Right renal cortex interstitium (tissue), 3 donors: ENCODE data around the gene GLYR1. TPM values are rescaled to one million over a fixed set of nuclear protein-coding genes. Genes with fewer than 3 reads are reported as not detected.

Experiments used
- DNase-seq, 3 donors: peaks; one replicate each; pipeline ENCODE4 v3.0.0-alpha.2; 2013; ENCODE audit warnings: low read depth in 3 of 3, low spot score in 2 of 3
- polyA plus RNA-seq, 3 donors: library from polyadenylated mRNA; unstranded; fragments of 120-200 nt; gene quantifications; one replicate each; pipeline ENCODE4 v1.2.1, GENCODE V29; 2013; ENCODE audit not compliant: insufficient read length in 3 of 3

The GLYR1 gene
- polyA plus RNA-seq, 3 donors: 130 to 138 (median 134) TPM

- DNase-seq: no peak
Measured at GRCh38 chr16:4813251-4814003, 33.7 kb downstream of the GLYR1 start.

- DNase-seq: no peak
Measured at GRCh38 chr16:4811773-4812172, 35.3 kb downstream of the GLYR1 start.

- DNase-seq: no peak
Measured at GRCh38 chr16:4811242-4811641, 35.8 kb downstream of the GLYR1 start.

- no peak for DNase-seq
Measured at GRCh38 chr16:4806280-4806679, 40.8 kb downstream of the GLYR1 start.

- DNase-seq: no peak
Measured at GRCh38 chr16:4805231-4805630, 41.9 kb downstream of the GLYR1 start.

- no peak for DNase-seq
Measured at GRCh38 chr16:4803898-4804762, 43.0 kb downstream of the GLYR1 start.

GRCh38 chr16:4803401-4803844, 43.7 kb downstream of the GLYR1 start:
- no peak for DNase-seq

- DNase-seq: peak; percentile 70 to 86 (median 78)
Measured at GRCh38 chr16:4802659-4803287, 44.3 kb downstream of the GLYR1 start.

- peak; percentile 16 to 61 (median 42) for DNase-seq
Measured at GRCh38 chr16:4801962-4802658, 45.0 kb downstream of the GLYR1 start, which contains the start of gene ROGDI. TSS of gene ROGDI (minus strand) at chr16:4802633. CDS start at chr16:4802571, 62 bp downstream.

- DNase-seq: no peak
Measured at GRCh38 chr16:4801051-4801961, 45.8 kb downstream of the GLYR1 start.

GRCh38 chr16:4800290-4801041, 46.6 kb downstream of the GLYR1 start:
- no peak for DNase-seq

GRCh38 chr16:4799171-4799855, 47.8 kb downstream of the GLYR1 start:
- no peak for DNase-seq

GRCh38 chr16:4798456-4798855, 48.6 kb downstream of the GLYR1 start:
- DNase-seq: no peak

GRCh38 chr16:4797805-4798252, 49.3 kb downstream of the GLYR1 start:
- DNase-seq: no peak

- no peak for DNase-seq
Measured at GRCh38 chr16:4796982-4797804, 49.9 kb downstream of the GLYR1 start.

GRCh38 chr16:4795828-4796572, 51.1 kb downstream of the GLYR1 start:
- no peak for DNase-seq
